H1 (cell line): ENCODE data around the gene DPM3. TPM values are rescaled to one million over a fixed set of nuclear protein-coding genes. Genes with fewer than 3 reads are reported as not detected.
A peak's percentile ranks its signal among the peaks of the same experiment; 100 is the strongest.

Experiments
- CTCF ChIA-PET: fragments of 300-600 bp; sonication (Branson Sonifier 250); formaldehyde crosslinking; loops from one replicate; lab custom pipeline; 2021; ENCODE audit not compliant: partially characterized antibody; lab: Charles Lee
- POLR2A ChIA-PET: fragments of 300-600 bp; sonication (Branson Sonifier 250); formaldehyde crosslinking; loops from one replicate; lab custom pipeline; 2021; ENCODE audit warnings: inconsistent platforms; ENCODE audit not compliant: partially characterized antibody; lab: Charles Lee
- DNase-seq, 2 experiments: peaks; one replicate each; pipeline versions ENCODE4 v3.0.0 to v3.0.0-alpha.2; 2010 to 2022; ENCODE audit warnings: low spot score in 2 of 2, low read depth in 1 of 2, mixed read lengths in 1 of 2
- FAIRE-seq: peaks from 2 replicates; lab custom pipeline; 2011; peaks lifted over from hg19 to GRCh38; lab: Jason Lieb, UNC
- H2AFZ ChIP-seq: 2 replicates; pipeline ENCODE4 v1.8.1; 2012; ENCODE audit warnings: low read length, inconsistent platforms
- H2AK5ac ChIP-seq: 2 replicates; pipeline ENCODE4 v1.6.1; 2013; ENCODE audit warnings: low read depth, low read length
- H2BK120ac ChIP-seq: replicated peaks from 2 replicates; pipeline ENCODE3; 2013; ENCODE audit warnings: low read depth, low read length, inconsistent platforms
- H2BK12ac ChIP-seq: 2 replicates; pipeline ENCODE4 v1.6.1; 2013; ENCODE audit warnings: low read depth, low read length
- H2BK15ac ChIP-seq: 2 replicates; pipeline ENCODE4 v1.6.1; 2013; ENCODE audit warnings: low read length
- H2BK20ac ChIP-seq: 2 replicates; pipeline ENCODE4 v1.6.1; 2013; ENCODE audit warnings: low read length
- H2BK5ac ChIP-seq: 2 replicates; pipeline ENCODE4 v1.6.1; 2013; ENCODE audit warnings: low read depth, low read length
- H3K14ac ChIP-seq: 2 replicates; pipeline ENCODE4 v1.6.1; 2013; ENCODE audit warnings: inconsistent platforms; ENCODE audit not compliant: insufficient read length
- H3K18ac ChIP-seq: 2 replicates; pipeline ENCODE4 v1.6.1; 2013; ENCODE audit warnings: low read length; ENCODE audit errors: extremely low read depth
- H3K23ac ChIP-seq: 2 replicates; pipeline ENCODE4 v1.6.1; 2013; ENCODE audit warnings: inconsistent platforms; ENCODE audit not compliant: insufficient read length
- H3K23me2 ChIP-seq: 2 replicates; pipeline ENCODE4 v1.6.1; 2013; ENCODE audit warnings: low read depth, low read length
- H3K27ac ChIP-seq: 2 replicates; pipeline ENCODE4 v1.6.1; 2011; ENCODE audit warnings: low read depth, low read length, inconsistent platforms
- H3K27me3 ChIP-seq, 4 experiments: replicated peaks in 1 of 4; 1 replicate in 1 of 4; 2 replicates in 3 of 4; pipeline versions ENCODE4 v1.6.1 to v1.8.1; 2011 to 2013; ENCODE audit warnings: low read length in 3 of 4, mild to moderate bottlenecking in 3 of 4, inconsistent platforms in 2 of 4, mixed read lengths in 2 of 4, moderate library complexity in 1 of 4; ENCODE audit not compliant: control insufficient read depth in 3 of 4, insufficient read depth in 3 of 4; ENCODE audit errors: extremely low read depth in 1 of 4
- H3K36me3 ChIP-seq, 4 experiments: 2 replicates each; pipeline versions ENCODE4 v1.6.1 to v1.8.1; 2011 to 2013; ENCODE audit warnings: mild to moderate bottlenecking in 4 of 4, low read length in 3 of 4, moderate library complexity in 2 of 4, control low read depth in 1 of 4, inconsistent platforms in 1 of 4; ENCODE audit not compliant: insufficient read depth in 4 of 4, control insufficient read depth in 2 of 4
- H3K4ac ChIP-seq: replicated peaks from 2 replicates; pipeline ENCODE3; 2013; ENCODE audit warnings: low read length, low read depth, mixed read lengths, inconsistent platforms; ENCODE audit not compliant: insufficient read length
- H3K4me1 ChIP-seq, 4 experiments: replicated peaks in 1 of 4; 1 replicate in 1 of 4; 2 replicates in 3 of 4; pipeline versions ENCODE4 v1.6.1 to v1.8.1; 2011 to 2013; ENCODE audit warnings: low read length in 3 of 4, inconsistent platforms in 2 of 4, mixed read lengths in 1 of 4; ENCODE audit not compliant: insufficient read depth in 4 of 4, control insufficient read depth in 3 of 4
- H3K4me2 ChIP-seq, 2 experiments: 2 replicates each; pipeline versions ENCODE4 v1.6.1 to v1.8.1; 2011 to 2013; ENCODE audit warnings: low read depth in 2 of 2, low read length in 2 of 2, control low read depth in 1 of 2, inconsistent platforms in 1 of 2, mild to moderate bottlenecking in 1 of 2; ENCODE audit not compliant: insufficient read depth in 1 of 2
- H3K4me3 ChIP-seq, 4 experiments: fragments of 200-600, 300-600 bp in 1 of 4; sonication (generic), shearing (Covaris generic), sonication (Bioruptor Twin) in 1 of 4; 2 replicates each; pipeline versions ENCODE4 v1.5.1 to v1.8.1; 2011 to 2016; ENCODE audit warnings: low read length in 4 of 4, low read depth in 3 of 4, control low read depth in 2 of 4, inconsistent platforms in 2 of 4, mild to moderate bottlenecking in 2 of 4, mixed read lengths in 1 of 4, moderate library complexity in 1 of 4; ENCODE audit not compliant: insufficient read depth in 2 of 4; ENCODE audit errors: extremely low read depth in 1 of 4
- H3K56ac ChIP-seq: replicated peaks from 2 replicates; pipeline ENCODE3; 2013; ENCODE audit warnings: low read depth, mild to moderate bottlenecking, mixed read lengths, low read length, inconsistent platforms; ENCODE audit not compliant: insufficient read length
- H3K79me1 ChIP-seq: 2 replicates; pipeline ENCODE4 v1.6.1; 2013; ENCODE audit warnings: low read depth, low read length, control low read depth
- H3K79me2 ChIP-seq, 2 experiments: 2 replicates each; pipeline versions ENCODE4 v1.6.1 to v1.8.1; 2012 to 2013; ENCODE audit warnings: low read length in 2 of 2, mild to moderate bottlenecking in 2 of 2, inconsistent platforms in 1 of 2; ENCODE audit not compliant: insufficient read depth in 2 of 2, control insufficient read depth in 1 of 2
- H3K9ac ChIP-seq, 4 experiments: replicated peaks in 1 of 4; 1 replicate in 1 of 4; 2 replicates in 3 of 4; pipeline versions ENCODE4 v1.6.1 to v1.8.1; 2011 to 2013; ENCODE audit warnings: low read depth in 3 of 4, low read length in 3 of 4, control low read depth in 2 of 4, mild to moderate bottlenecking in 2 of 4, moderate library complexity in 2 of 4, inconsistent platforms in 1 of 4; ENCODE audit errors: extremely low read depth in 1 of 4
- H3K9me3 ChIP-seq, 2 experiments: 2 replicates each; pipeline versions ENCODE4 v1.6.1 to v1.8.1; 2012 to 2013; ENCODE audit warnings: mild to moderate bottlenecking in 2 of 2, moderate library complexity in 2 of 2, control low read depth in 1 of 2, inconsistent platforms in 1 of 2, low read depth in 1 of 2, low read length in 1 of 2, mixed read lengths in 1 of 2; ENCODE audit not compliant: insufficient read depth in 2 of 2
- H4K20me1 ChIP-seq, 2 experiments: replicated peaks in 1 of 2; 2 replicates each; pipeline versions ENCODE3 to v1.8.1; 2011 to 2013; ENCODE audit warnings: inconsistent platforms in 2 of 2, low read length in 2 of 2, mild to moderate bottlenecking in 1 of 2; ENCODE audit not compliant: insufficient read depth in 2 of 2, control insufficient read depth in 1 of 2
- H4K5ac ChIP-seq: 2 replicates; pipeline ENCODE4 v1.6.1; 2013; ENCODE audit warnings: low read length, low read depth, mixed read lengths, inconsistent platforms; ENCODE audit not compliant: insufficient read length
- H4K8ac ChIP-seq: 2 replicates; pipeline ENCODE4 v1.8.0; 2013; ENCODE audit warnings: mild to moderate bottlenecking, moderate library complexity, low read length, inconsistent platforms; ENCODE audit not compliant: insufficient read depth; ENCODE audit errors: extremely low read depth
- H4K91ac ChIP-seq: replicated peaks from 2 replicates; pipeline ENCODE3; 2013; ENCODE audit warnings: low read length, mixed read lengths, inconsistent platforms; ENCODE audit not compliant: insufficient read length
- ASH2L ChIP-seq: fragments of 200-600, 300-600 bp; sonication (generic); IDR thresholded peaks from one replicate; pipeline ENCODE4 v1.7.1; 2017; ENCODE audit warnings: low read length
- POLR2A ChIP-seq, 2 experiments: IDR thresholded peaks; 1 replicate in 1 of 2; 2 replicates in 1 of 2; pipeline ENCODE4 v1.6.1; 2011; ENCODE audit warnings: low read depth in 2 of 2, low read length in 2 of 2, mild to moderate bottlenecking in 2 of 2; ENCODE audit errors: control extremely low read depth in 1 of 2
- SIRT6 ChIP-seq: IDR thresholded peaks from one replicate; pipeline ENCODE4 v1.7.1; 2012; ENCODE audit warnings: low read length, inconsistent platforms
- WGBS, 2 experiments: shearing (Covaris generic) in 1 of 2; methylation state at CpG; one replicate each; pipeline versions ENCODE4 v1.1.6 to v1.1.7; 2013 to 2015; ENCODE audit warnings: low lambda C conversion rate in 2 of 2, mixed read lengths in 2 of 2, inconsistent platforms in 1 of 2, low coverage in 1 of 2, missing lambda C conversion rate in 1 of 2; ENCODE audit not compliant: insufficient replicate concordance in 2 of 2, insufficient coverage in 1 of 2, insufficient read length in 1 of 2; ENCODE audit errors: extremely low coverage in 1 of 2, missing lambda C conversion rate in 1 of 2; 5-methylcytosine and 5-hydroxymethylcytosine counted together
- polyA plus RNA-seq, 7 experiments: library from polyadenylated mRNA; depleted of rRNA in 3 of 7; stranded (reverse) in 5 of 7; unstranded in 2 of 7; fragments of >200 nt in 5 of 7; fragments of 200-250 nt in 2 of 7; gene quantifications; 1 replicate in 5 of 7; 2 replicates in 1 of 7; 4 replicates in 1 of 7; pipeline versions ENCODE4 v1.2.1 to v1.2.3, GENCODE V29; 2011 to 2013; ENCODE audit warnings: missing spikeins in 2 of 7, mixed read lengths in 2 of 7
- total RNA-seq: library from RNA; stranded (reverse); fragmentation: NEBNext Ultra II Directional; extraction: Animal tissue kit (Norgen Biotek cat#: 25700); gene quantifications from 2 replicates; pipeline ENCODE4 v1.2.1, GENCODE V29; 2021

The DPM3 gene
- total and polyA plus RNA-seq, 2 of the 8 experiments (the other 6 are each of a cell fraction or from before 2014, with no cell fraction given), result 44.8 to 227 TPM

GRCh38 chr1:155166051-155166470 lies 25.7 kb upstream of the DPM3 start:
- Histone ChIP-seq H2BK12ac (no peak overlapping the region), H3K36me3 (peaks cover 0 to 10% (median 7%) of the 10 kb centered on the region in 4 experiments; a peak in 4 of 8 replicates), H3K56ac (no peak overlapping the region), H3K14ac (no peak overlapping the region), H4K5ac (peak overlapping the region; percentile 46), H4K91ac (peak overlapping the region; percentile 4), H3K4me3 (peak overlapping the region; percentile 28 to 71 (median 32); a peak in 6 of 8 replicates), H2AK5ac (no peak overlapping the region)
- CTCF ChIA-PET, result interaction anchor here (0.6 to 12.4 kb wide), 22 partner anchors 9 to 559 kb away, joined by 3 to 215 read pairs (median 13); partner anchors contain the start of genes DPM3, EFNA1, EFNA4 and SLC50A1
- peak; percentile 30 for TF ChIP-seq ASH2L
- TF ChIP-seq SIRT6, result no peak
- TF ChIP-seq POLR2A (IDR thresholded peaks at IDR 0.05; ENCODE audit: control extremely low read depth in 1 of 2, low read depth in 2 of 2, low read length in 2 of 2), result 0 out of 3 replicates have a peak, but pooled peaks of 1 of the 2 experiments have one; percentile 29
- TF ChIP-seq, all 59 proteins: peak for 2
- Histone ChIP-seq H3K27ac (no peak overlapping the region), H2BK120ac (no peak overlapping the region), H3K9me3 (no peaks in the 10 kb centered on the region), H3K79me2 (no peaks in the 10 kb centered on the region), H2BK15ac (no peak overlapping the region), H3K18ac (peak overlapping the region; percentile 73), H2BK20ac (0 out of 2 replicates have a peak overlapping the region, but pooled peaks have one; percentile 2), H3K4ac (no peak overlapping the region), H3K9ac (peak overlapping the region in 1 of 4 experiments; percentile 8; a peak in 1 of 7 replicates), H4K8ac (peak overlapping the region; percentile 42; the same call in 1 of the 2 replicates), H3K79me1 (no peaks in the 10 kb centered on the region), H3K23me2 (peaks cover 11% of the 10 kb centered on the region), H4K20me1 (no peaks in the 10 kb centered on the region), H3K27me3 (no peaks in the 10 kb centered on the region), H3K4me2 (peak overlapping the region; percentile 63 to 100), H3K4me1 (peaks cover 2 to 17% (median 13%) of the 10 kb centered on the region in 4 experiments), H2AFZ (peak overlapping the region; percentile 37; the same call in 1 of the 2 replicates), H3K23ac (no peak overlapping the region), H2BK5ac (0 out of 2 replicates have a peak overlapping the region, but pooled peaks have one; percentile 60)
- POLR2A ChIA-PET, result interaction anchor here (0.6 to 3.0 kb wide), 11 partner anchors 9 to 195 kb away, joined by 3 to 24 read pairs (median 4); partner anchors contain the start of gene SLC50A1
- 29% methylated on average over 8 of the region's 8 CpGs; no CpG with 5 or more reads in 1 of the 2 experiments for WGBS, 2 experiments
- DNase-seq, result peak in 1 of 2 experiments; percentile 68
- FAIRE-seq, result no peak
